Left kidney (tissue), 2 donors: Measurements from ENCODE around the gene TBC1D2B. TPM values are rescaled to one million over a fixed set of nuclear protein-coding genes. Genes with fewer than 3 reads are reported as not detected.

Experiments used
- DNase-seq: peaks from one replicate; pipeline ENCODE4 v3.0.0-alpha.2; 2013
- polyA plus RNA-seq: library from polyadenylated mRNA; unstranded; fragments of 120-200 nt; gene quantifications from one replicate; pipeline ENCODE4 v1.2.1, GENCODE V29; 2013; ENCODE audit not compliant: insufficient read length

Gene TBC1D2B
- polyA plus RNA-seq, 1 donor, result 30.8 TPM

GRCh38 chr15:78055919-78056713 is 21.4 kb downstream of the TBC1D2B start:
- no peak for DNase-seq

GRCh38 chr15:78054966-78055365 is 22.5 kb downstream of the TBC1D2B start:
- no peak for DNase-seq

- DNase-seq, result no peak
These were observed 23.0 kb downstream of the TBC1D2B start for GRCh38 chr15:78054518-78054917.

- DNase-seq, result no peak
These were observed 25.0 kb downstream of the TBC1D2B start for GRCh38 chr15:78052545-78052944.

GRCh38 chr15:78052001-78052401 is 25.5 kb downstream of the TBC1D2B start:
- no peak for DNase-seq

GRCh38 chr15:78051596-78051995 is 25.9 kb downstream of the TBC1D2B start:
- DNase-seq, result no peak

GRCh38 chr15:78050826-78051225 is 26.7 kb downstream of the TBC1D2B start:
- DNase-seq, result no peak

GRCh38 chr15:78050441-78050809 is 27.1 kb downstream of the TBC1D2B start:
- DNase-seq, result no peak

GRCh38 chr15:78049691-78050440 is 27.6 kb downstream of the TBC1D2B start:
- DNase-seq, result no peak

- DNase-seq, result no peak
These were observed 28.9 kb downstream of the TBC1D2B start for GRCh38 chr15:78048628-78048920.

- DNase-seq, result no peak
These were observed 29.5 kb downstream of the TBC1D2B start for GRCh38 chr15:78047761-78048627.

GRCh38 chr15:78046796-78047341 is 30.6 kb downstream of the TBC1D2B start:
- no peak for DNase-seq

- no peak for DNase-seq
These were observed 32.3 kb downstream of the TBC1D2B start for GRCh38 chr15:78045189-78045588.

- DNase-seq, result no peak
These were observed 32.9 kb downstream of the TBC1D2B start for GRCh38 chr15:78044407-78045155.

GRCh38 chr15:78041946-78042345 is 35.6 kb downstream of the TBC1D2B start:
- no peak for DNase-seq

GRCh38 chr15:78040653-78041244 is 36.8 kb downstream of the TBC1D2B start:
- DNase-seq, result no peak

GRCh38 chr15:78038585-78039247 is 38.8 kb downstream of the TBC1D2B start:
- no peak for DNase-seq

GRCh38 chr15:78037779-78038305 is 39.7 kb downstream of the TBC1D2B start:
- no peak for DNase-seq

GRCh38 chr15:78037328-78037727 is 40.2 kb downstream of the TBC1D2B start:
- no peak for DNase-seq

GRCh38 chr15:78035861-78036476 is 41.5 kb downstream of the TBC1D2B start:
- no peak for DNase-seq
